IPS DF 19.7 (cell line): ENCODE results near the gene ABCA5.
"Not testable (repeated sequence)": the region's sequence is repeated elsewhere in the genome, so short reads cannot be mapped to it uniquely, and the experiment has no call there.

ENCODE experiments used
- DNase-seq: peaks from one replicate; pipeline ENCODE4 v3.0.0-alpha.2; 2013; ENCODE audit warnings: low read depth, low spot score

Gene ABCA5

DNA sequence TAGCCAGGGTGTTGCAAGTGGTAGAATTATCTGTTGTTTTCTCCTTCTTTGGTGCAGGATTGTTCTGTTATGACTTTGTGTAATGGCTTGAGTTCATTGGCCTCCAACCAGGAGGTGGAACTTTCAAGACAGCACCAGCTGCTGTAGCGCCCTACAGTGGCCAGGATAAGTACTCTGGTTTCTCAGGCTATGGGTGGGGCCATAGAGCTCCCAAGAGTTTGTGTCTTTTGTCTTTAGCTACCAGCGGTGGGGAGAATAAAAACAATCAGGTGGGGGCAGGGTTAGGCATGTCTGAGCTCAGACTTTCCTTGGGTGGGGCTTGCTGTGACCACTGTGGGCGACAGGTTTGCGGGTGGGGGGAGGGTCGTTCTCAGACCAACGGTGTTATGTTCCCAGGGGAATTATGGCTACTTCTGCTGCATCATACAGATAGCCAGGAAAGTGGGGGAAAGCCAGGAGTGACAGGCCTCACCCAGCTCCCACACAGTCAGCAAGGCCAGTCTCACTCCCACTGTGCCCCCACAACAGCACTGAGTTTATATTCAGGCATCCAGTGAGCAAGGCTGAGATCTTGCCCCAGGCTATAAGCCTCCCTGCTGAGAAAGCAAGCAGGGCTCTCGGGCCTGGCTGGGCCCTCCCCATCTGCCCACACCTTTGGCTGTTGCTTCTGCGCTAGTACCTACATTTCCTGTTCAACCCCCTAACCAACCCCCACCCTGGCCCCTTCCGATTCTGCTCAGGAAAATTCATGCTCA, 113.7 kb downstream of the ABCA5 start:
- no peak for DNase-seq

DNA sequence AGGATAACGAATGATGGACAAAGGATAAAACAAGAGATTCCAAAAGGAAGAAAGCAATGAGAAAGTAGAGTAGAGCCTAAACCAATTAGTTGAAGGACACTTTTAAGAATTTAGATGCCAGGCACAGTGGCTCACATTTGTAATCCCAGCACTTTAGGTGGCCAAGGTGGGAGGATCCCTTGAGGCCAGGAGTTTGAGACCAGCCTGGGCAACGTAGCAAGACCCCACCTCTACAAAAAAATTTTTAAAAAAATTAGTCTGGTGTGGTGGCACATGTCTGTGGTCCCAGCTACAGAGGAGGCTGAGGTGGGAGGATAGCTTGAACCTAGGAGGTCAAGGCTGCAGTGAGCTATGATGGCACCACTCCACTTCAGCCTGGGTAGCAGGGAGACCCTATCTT, 118.3 kb downstream of the ABCA5 start:
- DNase-seq, result no peak

DNA sequence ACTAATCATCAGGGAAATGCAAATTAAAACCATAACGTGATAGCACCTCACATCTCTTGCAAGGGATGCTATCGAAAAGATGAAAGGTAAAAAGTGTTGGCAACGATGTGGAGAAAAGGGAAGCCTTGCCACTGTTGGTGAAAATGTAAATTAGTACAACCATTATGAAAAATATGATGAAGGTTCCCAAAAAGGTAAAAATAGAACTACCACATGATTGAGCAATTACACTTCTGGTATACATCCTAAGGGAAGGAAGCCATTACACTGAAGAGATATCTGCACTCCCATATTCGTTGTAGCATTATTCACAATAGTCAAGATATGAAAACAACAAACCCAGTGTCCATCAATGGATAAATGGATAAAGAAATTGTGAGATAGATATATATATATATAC, 119.8 kb downstream of the ABCA5 start:
- no peak for DNase-seq

DNA sequence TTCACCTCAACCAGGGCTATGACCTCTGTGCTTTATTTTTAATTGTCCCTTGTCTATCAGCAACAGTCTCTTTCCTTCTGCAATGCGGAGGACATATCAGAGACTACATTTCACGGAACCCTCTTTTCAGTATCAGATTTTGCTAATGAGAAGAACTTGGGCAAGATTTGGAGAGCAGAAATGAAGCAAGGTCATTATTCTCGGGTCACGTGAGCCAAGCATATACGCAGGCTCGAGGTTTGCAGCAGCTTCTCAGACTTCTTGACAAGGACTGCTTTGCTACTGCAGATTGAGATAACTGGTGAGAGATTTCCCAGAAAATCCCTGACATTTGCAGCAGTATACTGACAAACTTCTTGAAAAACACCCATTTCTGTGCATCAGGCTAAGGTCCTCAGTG, 128.7 kb downstream of the ABCA5 start:
- no peak for DNase-seq

DNA sequence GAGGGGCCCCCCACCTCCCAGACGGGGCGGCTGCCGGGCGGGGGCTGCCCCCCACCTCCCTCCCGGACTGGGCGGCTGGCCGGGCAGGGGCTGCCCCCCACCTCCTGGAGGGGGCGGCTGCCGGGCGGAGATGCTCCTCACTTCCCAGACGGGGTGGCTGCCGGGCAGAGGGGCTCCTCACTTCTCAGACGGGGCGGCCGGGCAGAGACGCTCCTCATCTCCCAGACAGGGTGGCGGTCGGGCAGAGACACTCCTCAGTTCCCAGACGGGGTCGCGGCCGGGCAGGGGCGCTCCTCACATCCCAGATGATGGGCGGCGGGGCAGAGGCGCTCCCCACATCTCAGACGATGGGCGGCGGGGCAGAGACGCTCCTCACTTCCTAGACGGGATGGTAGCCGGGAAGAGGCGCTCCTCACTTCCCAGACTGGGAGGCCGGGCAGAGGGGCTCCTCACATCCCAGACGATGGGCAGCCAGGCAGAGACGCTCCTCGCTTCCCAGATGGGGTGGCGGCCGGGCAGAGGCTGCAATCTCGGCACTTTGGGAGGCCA, 130.8 kb downstream of the ABCA5 start:
- DNase-seq, result not testable (repeated sequence)
